GM21786 (cell line): Measurements from ENCODE around the gene IL1RAPL2.
"Not testable (repeated sequence)": the region's sequence is repeated elsewhere in the genome, so short reads cannot be mapped to it uniquely, and the experiment has no call there.

Experiments
- ATAC-seq: cut with Tn5 transposase; IDR thresholded peaks from one replicate; pipeline ENCODE4 v1.9.1; 2021; ENCODE audit not compliant: unreplicated experiment

Gene IL1RAPL2

GRCh38 chrX:105658136-105658535, 1092.1 kb downstream of the IL1RAPL2 start:
- ATAC-seq, result no peak

- no peak for ATAC-seq
Measured at GRCh38 chrX:105662248-105662647, 1096.2 kb downstream of the IL1RAPL2 start.

GRCh38 chrX:105664243-105664642, 1098.2 kb downstream of the IL1RAPL2 start:
- no peak for ATAC-seq

GRCh38 chrX:105684288-105684687, 1118.3 kb downstream of the IL1RAPL2 start:
- ATAC-seq, result not testable (repeated sequence)

GRCh38 chrX:105694839-105695238, 1128.8 kb downstream of the IL1RAPL2 start:
- no peak for ATAC-seq

GRCh38 chrX:105695451-105695850, 1129.5 kb downstream of the IL1RAPL2 start:
- ATAC-seq, result no peak

- peak; percentile 74 for ATAC-seq
Measured at GRCh38 chrX:105696870-105697269, 1130.9 kb downstream of the IL1RAPL2 start.

- no peak for ATAC-seq
Measured at GRCh38 chrX:105697984-105698781, 1132.2 kb downstream of the IL1RAPL2 start.

- no peak for ATAC-seq
Measured at GRCh38 chrX:105700331-105700730, 1134.3 kb downstream of the IL1RAPL2 start.

- no peak for ATAC-seq
Measured at GRCh38 chrX:105701310-105702052, 1135.5 kb downstream of the IL1RAPL2 start.

- ATAC-seq, result no peak
Measured at GRCh38 chrX:105703876-105704275, 1137.9 kb downstream of the IL1RAPL2 start.

GRCh38 chrX:105706041-105706440, 1140.0 kb downstream of the IL1RAPL2 start:
- ATAC-seq, result no peak

- no peak for ATAC-seq
Measured at GRCh38 chrX:105711805-105712204, 1145.8 kb downstream of the IL1RAPL2 start.

- no peak for ATAC-seq
Measured at GRCh38 chrX:105715746-105716145, 1149.7 kb downstream of the IL1RAPL2 start.

- no peak for ATAC-seq
Measured at GRCh38 chrX:105723966-105724735, 1158.2 kb downstream of the IL1RAPL2 start.

- ATAC-seq, result peak; percentile 75
Measured at GRCh38 chrX:105725228-105725627, 1159.2 kb downstream of the IL1RAPL2 start.

- ATAC-seq, result peak; percentile 61
Measured at GRCh38 chrX:105738162-105738561, 1172.2 kb downstream of the IL1RAPL2 start.

- ATAC-seq, result no peak
Measured at GRCh38 chrX:105744291-105744690, 1178.3 kb downstream of the IL1RAPL2 start.

- ATAC-seq, result no peak
Measured at GRCh38 chrX:105744946-105745345, 1178.9 kb downstream of the IL1RAPL2 start.

GRCh38 chrX:105745863-105746262, 1179.9 kb downstream of the IL1RAPL2 start:
- ATAC-seq, result no peak

GRCh38 chrX:105752338-105752956, 1186.4 kb downstream of the IL1RAPL2 start:
- ATAC-seq, result no peak
